Hepatocyte (in vitro differentiated cells): Measurements from ENCODE around the gene TACC2. TPM values are rescaled to one million over a fixed set of nuclear protein-coding genes. Genes with fewer than 3 reads are reported as not detected.

ENCODE experiments used
- DNase-seq: peaks from one replicate; pipeline ENCODE4 v3.0.0-alpha.2; 2016; ENCODE audit warnings: low spot score
- H2AFZ ChIP-seq: fragments of 200-600 bp; sonication (generic); 2 replicates; pipeline ENCODE4 v1.6.0; 2016; ENCODE audit warnings: antibody characterized with exemption, mild to moderate bottlenecking
- H3K27ac ChIP-seq: fragments of 200-600 bp; sonication (generic); 2 replicates; pipeline ENCODE4 v1.5.1; 2016; ENCODE audit warnings: mild to moderate bottlenecking
- H3K27me3 ChIP-seq: fragments of 200-600 bp; sonication (generic); 2 replicates; pipeline ENCODE4 v1.6.1; 2016
- H3K36me3 ChIP-seq: fragments of 200-600 bp; sonication (generic); replicated peaks from 2 replicates; pipeline ENCODE4 v1.5.1; 2016; ENCODE audit warnings: low read depth; ENCODE audit not compliant: insufficient read depth
- H3K4me1 ChIP-seq: fragments of 200-600 bp; sonication (generic); 2 replicates; pipeline ENCODE4 v1.5.1; 2016; ENCODE audit warnings: mild to moderate bottlenecking, moderate library complexity; ENCODE audit not compliant: insufficient read depth
- H3K4me2 ChIP-seq: fragments of 200-600 bp; sonication (generic); 2 replicates; pipeline ENCODE4 v1.6.0; 2016
- H3K4me3 ChIP-seq: fragments of 200-600 bp; sonication (generic); 2 replicates; pipeline ENCODE4 v1.5.1; 2016; ENCODE audit warnings: mild to moderate bottlenecking
- H3K79me2 ChIP-seq: fragments of 200-600 bp; sonication (generic); 2 replicates; pipeline ENCODE4 v1.6.0; 2017; ENCODE audit warnings: mild to moderate bottlenecking
- H3K9me2 ChIP-seq: fragments of 200-600 bp; sonication (generic); replicated peaks from 2 replicates; pipeline ENCODE4 v1.6.0; 2017; ENCODE audit warnings: mild to moderate bottlenecking; ENCODE audit not compliant: insufficient read depth
- H3K9me3 ChIP-seq: fragments of 200-600 bp; sonication (generic); 2 replicates; pipeline ENCODE4 v1.5.1; 2016; ENCODE audit warnings: low read depth, mild to moderate bottlenecking
- H4K20me1 ChIP-seq: fragments of 200-600 bp; sonication (generic); 2 replicates; pipeline ENCODE4 v1.6.0; 2016; ENCODE audit warnings: mild to moderate bottlenecking; ENCODE audit not compliant: insufficient read depth, poor library complexity, severe bottlenecking
- CTCF ChIP-seq: fragments of 200-600 bp; sonication (generic); IDR thresholded peaks from 2 replicates; pipeline ENCODE4 v1.5.1; 2016; ENCODE audit warnings: antibody characterized with exemption, mild to moderate bottlenecking; ENCODE audit not compliant: poor library complexity
- EZH2 ChIP-seq: fragments of 200-600 bp; sonication (generic); IDR thresholded peaks from 2 replicates; pipeline ENCODE4 v1.6.1; 2016; ENCODE audit warnings: antibody characterized with exemption, mild to moderate bottlenecking, borderline replicate concordance
- EZH2phosphoT487 ChIP-seq: fragments of 200-600 bp; sonication (generic); IDR thresholded peaks from one replicate; pipeline ENCODE4 v1.6.1; 2018; ENCODE audit warnings: antibody characterized with exemption, mild to moderate bottlenecking, low read depth, moderate library complexity; ENCODE audit not compliant: unreplicated experiment, severe bottlenecking
- WGBS: methylation state at CpG from one replicate; pipeline ENCODE4 v1.1.6; 2016; ENCODE audit warnings: low lambda C conversion rate; ENCODE audit errors: missing lambda C conversion rate; 5-methylcytosine and 5-hydroxymethylcytosine counted together
- polyA plus RNA-seq: library from polyadenylated mRNA; unstranded; fragments of >200 nt; fragmentation: Nextera tagmentation; extraction: Ambion mirVana; gene quantifications from 2 replicates; pipeline ENCODE4 v1.2.1, GENCODE V29; 2016
- total RNA-seq: library from RNA; depleted of rRNA; stranded (reverse); fragments of >200 nt; gene quantifications from 2 replicates; pipeline ENCODE4 v1.2.3, GENCODE V29; 2014

The TACC2 gene
- total and polyA plus RNA-seq, 2 experiments from 2014 or later: 20.0 to 34.6 TPM

- H3K36me3 ChIP-seq: no peaks in the 10 kb centered on the region
- H3K27me3 ChIP-seq: no peaks in the 10 kb centered on the region
- no peaks in the 10 kb centered on the region for H3K9me3 ChIP-seq
- no peak overlapping the region for H3K4me2 ChIP-seq
- no peaks in the 10 kb centered on the region for H3K4me1 ChIP-seq
- H3K9me2 ChIP-seq: no peaks in the 10 kb centered on the region
- no peaks in the 10 kb centered on the region for H4K20me1 ChIP-seq
- no peak for DNase-seq
- no peaks in the 10 kb centered on the region for H3K79me2 ChIP-seq
- TF ChIP-seq EZH2phosphoT487 (no peak), CTCF (no peak), EZH2 (no peak)
- H3K4me3 ChIP-seq: no peak overlapping the region
- H3K27ac ChIP-seq: no peak overlapping the region
- H2AFZ ChIP-seq: no peak overlapping the region
- WGBS: 91% methylated on average over 8 of the region's 8 CpGs
Observed at GRCh38 chr10:122296363-122297120, 307.6 kb downstream of the TACC2 start.

- WGBS: 84% methylated on average over 8 of the region's 8 CpGs
- no peaks in the 10 kb centered on the region for H3K27me3 ChIP-seq
Observed at GRCh38 chr10:122297583-122297982, 308.6 kb downstream of the TACC2 start.

DNA sequence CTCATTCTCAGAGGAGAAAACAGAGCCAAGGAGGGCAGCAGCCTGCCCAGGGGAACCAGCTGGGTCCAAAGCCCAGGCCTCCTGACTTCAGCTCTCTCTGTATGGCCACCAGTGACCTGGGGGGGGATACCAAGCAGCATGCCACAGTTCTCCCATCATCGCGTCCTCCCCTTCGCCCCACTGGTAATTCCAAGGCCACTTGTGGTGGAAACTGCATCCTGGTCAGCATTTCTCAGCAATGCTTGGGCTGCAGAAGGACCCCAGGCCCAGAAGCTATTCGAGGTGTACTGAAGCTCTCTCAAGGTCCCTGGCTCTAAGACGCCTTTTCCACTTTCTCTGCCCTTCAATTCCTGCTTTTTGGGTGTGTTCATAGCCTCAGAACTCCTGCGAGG lies 309.2 kb downstream of the TACC2 start:
- Histone ChIP-seq H3K4me3 (no peak overlapping the region), H3K9me2 (no peaks in the 10 kb centered on the region), H3K36me3 (no peaks in the 10 kb centered on the region), H2AFZ (no peak overlapping the region), H3K27ac (no peak overlapping the region), H3K9me3 (no peaks in the 10 kb centered on the region), H3K4me1 (no peaks in the 10 kb centered on the region), H3K79me2 (no peaks in the 10 kb centered on the region), H3K27me3 (no peaks in the 10 kb centered on the region), H3K4me2 (no peak overlapping the region), H4K20me1 (no peaks in the 10 kb centered on the region)
- WGBS: 96% methylated on average over 6 of the region's 6 CpGs
- no peak for DNase-seq
- TF ChIP-seq CTCF (no peak), EZH2phosphoT487 (no peak), EZH2 (no peak)

More at GRCh38 chr10:122297583-122297982, 308.6 kb downstream of the TACC2 start:
- Histone ChIP-seq H4K20me1 (no peaks in the 10 kb centered on the region), H3K4me2 (no peak overlapping the region), H3K9me2 (no peaks in the 10 kb centered on the region), H3K4me3 (no peak overlapping the region), H3K79me2 (no peaks in the 10 kb centered on the region), H3K27ac (no peak overlapping the region), H3K36me3 (no peaks in the 10 kb centered on the region), H3K9me3 (no peaks in the 10 kb centered on the region), H2AFZ (no peak overlapping the region), H3K4me1 (no peaks in the 10 kb centered on the region)
- DNase-seq: no peak
- no peak for TF ChIP-seq EZH2

DNA sequence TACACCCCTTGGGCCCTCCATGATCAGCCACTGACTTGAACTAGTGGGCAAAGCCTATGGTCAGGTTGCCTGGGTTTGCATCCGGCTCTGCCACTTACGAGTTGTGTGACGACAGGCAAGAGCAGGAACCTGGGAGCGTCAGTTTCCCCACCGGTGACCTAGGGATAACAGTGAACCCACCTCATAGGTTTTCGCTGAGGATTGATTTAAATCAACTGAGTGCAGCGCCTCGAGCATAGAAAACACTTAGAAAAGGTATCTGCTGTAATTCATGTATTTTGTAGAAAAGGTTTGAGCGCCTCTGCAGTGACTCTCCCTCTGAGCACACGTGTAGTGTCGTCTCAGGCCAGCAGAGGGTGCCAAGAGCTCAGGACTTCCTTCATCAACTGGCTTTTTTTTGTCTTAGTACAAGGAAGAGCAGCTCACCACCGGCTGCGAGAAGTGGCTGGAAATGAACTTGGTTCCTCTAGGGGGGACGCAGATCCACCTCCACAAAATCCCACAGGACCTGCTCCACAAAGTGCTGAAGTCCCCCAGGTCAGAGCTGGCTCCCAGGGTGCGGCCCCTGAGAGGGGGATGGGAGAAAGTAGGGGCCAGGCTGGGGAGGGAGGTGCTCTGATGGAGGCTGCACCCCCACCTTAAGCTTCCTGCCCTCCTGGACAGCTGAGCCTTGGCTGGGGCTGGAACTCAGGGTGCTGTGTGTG lies 309.8 kb downstream of the TACC2 start:
- H3K4me2 ChIP-seq: peak overlapping the region; percentile 72
- WGBS: 28% methylated on average over 15 of the region's 15 CpGs
- peak; percentile 89 for DNase-seq

More for the DNA sequence above, 309.8 kb downstream of the TACC2 start:
- Histone ChIP-seq H3K27ac (no peak overlapping the region), H4K20me1 (no peaks in the 10 kb centered on the region), H3K4me3 (no peak overlapping the region), H3K27me3 (no peaks in the 10 kb centered on the region), H3K79me2 (no peaks in the 10 kb centered on the region), H2AFZ (peak overlapping the region; percentile 48), H3K4me1 (no peaks in the 10 kb centered on the region), H3K9me3 (no peaks in the 10 kb centered on the region), H3K9me2 (no peaks in the 10 kb centered on the region), H3K36me3 (no peaks in the 10 kb centered on the region)
- TF ChIP-seq EZH2: no peak
- TF ChIP-seq EZH2phosphoT487: no peak
- peak; percentile 95 for TF ChIP-seq CTCF
